Retinal pigment epithelial cell (primary cell): ENCODE data around the gene TEX261.
A peak's percentile ranks its signal among the peaks of the same experiment; 100 is the strongest.
"Not testable (repeated sequence)": the region's sequence is repeated elsewhere in the genome, so short reads cannot be mapped to it uniquely, and the experiment has no call there.

Source experiments
- DNase-seq: peaks from one replicate; pipeline ENCODE4 v3.0.0-alpha.2; 2010; ENCODE audit warnings: low read depth
- H3K4me3 ChIP-seq: 2 replicates; pipeline ENCODE4 v1.5.1; 2011; ENCODE audit warnings: mild to moderate bottlenecking, low read length, control low read depth, moderate library complexity
- TF ChIP-seq, protein P1 (sequence below): conservative IDR thresholded peaks from 2 replicates; pipeline ENCODE4 v1.5.1; 2011; ENCODE audit warnings: low read depth, low read length, control low read depth, inconsistent platforms

Gene TEX261

DNA sequence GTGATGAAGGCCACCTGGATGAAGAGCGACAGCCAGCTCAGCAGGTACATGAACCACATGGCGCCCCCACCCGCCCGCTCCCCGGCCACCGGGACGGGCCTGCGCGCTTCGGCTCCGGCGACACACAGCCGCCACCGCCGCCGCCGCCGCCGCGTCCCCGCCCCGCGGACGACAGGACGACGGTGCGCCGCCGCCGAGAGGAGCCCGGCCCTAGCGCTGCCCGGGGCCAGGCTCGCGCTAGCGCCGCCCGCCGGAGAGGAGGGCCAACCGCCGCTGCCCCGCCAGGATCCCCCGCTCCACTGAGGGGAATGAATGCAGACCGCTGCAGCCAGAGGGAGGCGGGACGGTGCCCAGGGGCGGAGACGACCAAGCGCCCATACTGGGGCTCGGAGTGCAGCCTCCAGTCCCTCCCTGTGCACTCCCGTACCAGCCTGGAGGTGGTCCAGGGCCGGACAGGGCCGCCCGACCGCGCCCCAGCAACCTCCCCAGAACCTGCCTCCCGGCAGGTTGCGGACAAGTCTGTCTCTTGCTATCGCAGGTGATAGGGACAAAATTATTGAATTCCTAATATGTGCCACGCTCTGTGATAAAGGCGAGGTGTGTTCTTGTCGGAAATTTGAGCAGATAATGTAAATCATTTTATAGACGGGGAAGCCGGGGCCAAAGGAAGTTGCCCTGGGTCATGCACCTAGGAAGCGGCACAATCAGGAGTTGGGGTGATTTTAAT is at the start of gene TEX261:
TSS of gene TEX261 (minus strand) at position 175 of the 727 bp plus-strand sequence. CDS start at position 59, 116 bp downstream.
- H3K4me3 ChIP-seq, result peak within 1 kb of the TSS; percentile 83
- TF ChIP-seq, protein P1, sequence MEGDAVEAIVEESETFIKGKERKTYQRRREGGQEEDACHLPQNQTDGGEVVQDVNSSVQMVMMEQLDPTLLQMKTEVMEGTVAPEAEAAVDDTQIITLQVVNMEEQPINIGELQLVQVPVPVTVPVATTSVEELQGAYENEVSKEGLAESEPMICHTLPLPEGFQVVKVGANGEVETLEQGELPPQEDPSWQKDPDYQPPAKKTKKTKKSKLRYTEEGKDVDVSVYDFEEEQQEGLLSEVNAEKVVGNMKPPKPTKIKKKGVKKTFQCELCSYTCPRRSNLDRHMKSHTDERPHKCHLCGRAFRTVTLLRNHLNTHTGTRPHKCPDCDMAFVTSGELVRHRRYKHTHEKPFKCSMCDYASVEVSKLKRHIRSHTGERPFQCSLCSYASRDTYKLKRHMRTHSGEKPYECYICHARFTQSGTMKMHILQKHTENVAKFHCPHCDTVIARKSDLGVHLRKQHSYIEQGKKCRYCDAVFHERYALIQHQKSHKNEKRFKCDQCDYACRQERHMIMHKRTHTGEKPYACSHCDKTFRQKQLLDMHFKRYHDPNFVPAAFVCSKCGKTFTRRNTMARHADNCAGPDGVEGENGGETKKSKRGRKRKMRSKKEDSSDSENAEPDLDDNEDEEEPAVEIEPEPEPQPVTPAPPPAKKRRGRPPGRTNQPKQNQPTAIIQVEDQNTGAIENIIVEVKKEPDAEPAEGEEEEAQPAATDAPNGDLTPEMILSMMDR, result peak; percentile 65
- peak; percentile 58 for DNase-seq

DNA sequence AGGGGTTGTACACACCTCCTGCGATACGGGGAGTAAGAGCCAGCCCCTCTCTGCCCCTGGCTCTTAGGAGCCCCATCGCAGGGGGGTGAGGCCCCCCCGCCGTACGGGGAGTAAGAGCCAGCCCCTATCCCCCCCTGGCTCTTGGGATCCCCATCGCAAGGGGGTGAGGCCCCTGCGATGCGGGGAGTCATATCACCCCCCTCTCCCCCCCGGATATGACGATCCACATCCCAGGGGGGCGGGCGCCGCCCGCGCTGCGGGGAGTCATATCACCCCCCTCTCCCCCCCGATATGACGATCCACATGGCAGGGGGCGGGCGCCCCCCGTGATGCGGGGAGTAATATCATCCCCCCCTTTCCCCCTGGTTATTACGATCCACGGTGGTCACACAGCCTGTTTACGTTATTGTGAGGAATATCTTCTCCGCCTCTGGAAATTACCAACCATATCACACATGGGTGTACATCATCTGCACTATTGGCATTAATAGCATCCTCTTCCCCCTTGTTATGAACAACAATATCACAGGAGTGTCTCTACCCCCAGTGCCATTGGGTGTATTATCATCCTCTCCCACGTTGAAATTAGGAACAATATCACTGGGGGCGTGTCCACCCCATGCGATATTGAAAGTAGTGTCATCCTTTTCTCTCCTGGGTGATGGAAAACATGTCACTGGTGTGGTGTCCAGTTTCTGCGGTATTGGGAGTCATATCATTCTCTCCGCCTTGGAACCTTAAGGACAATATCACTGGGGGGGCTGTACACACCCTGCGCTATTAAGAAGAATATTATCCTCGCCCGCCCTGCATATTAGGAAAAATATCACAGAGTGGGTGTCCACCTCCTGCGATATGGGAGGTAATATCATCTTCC is 49.1 kb upstream of the TEX261 start:
- TF ChIP-seq, protein P1, result no peak
- H3K4me3 ChIP-seq, result no peak overlapping the region
- no peak for DNase-seq

DNA sequence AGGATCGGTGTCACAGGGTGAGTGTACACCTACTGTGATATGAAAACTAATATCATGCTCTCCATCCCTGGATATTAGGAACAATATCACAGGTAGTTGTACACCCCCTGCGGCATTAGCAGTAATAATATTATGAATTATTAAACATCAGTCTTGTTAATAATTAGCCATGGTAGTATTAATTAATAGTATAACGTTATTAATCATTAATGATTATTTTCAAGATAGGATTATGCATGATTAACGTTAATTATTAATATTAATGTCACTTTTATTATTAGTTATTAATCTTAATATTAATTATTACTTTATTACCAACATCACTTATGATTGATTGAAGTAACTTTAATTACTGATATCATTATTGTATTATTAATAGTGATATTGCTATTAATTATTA is 47.6 kb upstream of the TEX261 start:
- TF ChIP-seq, protein P1, result no peak
- no peak for DNase-seq
- no peak overlapping the region for H3K4me3 ChIP-seq

GRCh38 chr2:71036296-71036695 is 41.6 kb upstream of the TEX261 start:
- not testable (repeated sequence) for DNase-seq, H3K4me3 ChIP-seq

- DNase-seq, H3K4me3 ChIP-seq: not testable (repeated sequence)
Measured at GRCh38 chr2:71023553-71024243, 29.0 kb upstream of the TEX261 start.

- H3K4me3 ChIP-seq, DNase-seq: not testable (repeated sequence)
Measured at GRCh38 chr2:71021394-71021793, 26.7 kb upstream of the TEX261 start.

DNA sequence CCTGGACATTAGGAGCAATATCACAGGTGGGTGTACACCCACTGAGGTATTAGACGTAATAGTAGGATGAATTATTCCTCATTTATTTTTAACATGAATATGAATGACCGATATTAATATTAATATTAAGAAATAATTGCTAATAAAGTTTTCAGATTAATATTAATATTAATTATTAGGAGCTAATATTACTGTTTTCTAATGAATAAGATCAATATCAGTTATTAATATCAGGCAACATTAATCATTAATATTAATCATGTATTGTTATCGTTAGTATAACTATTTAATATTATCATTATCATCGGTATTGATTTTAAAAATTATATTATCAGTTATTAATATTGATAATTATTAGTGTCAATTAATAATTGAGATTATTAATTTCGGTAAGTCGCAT is 25.3 kb upstream of the TEX261 start:
- not testable (repeated sequence) for H3K4me3 ChIP-seq

DNA sequence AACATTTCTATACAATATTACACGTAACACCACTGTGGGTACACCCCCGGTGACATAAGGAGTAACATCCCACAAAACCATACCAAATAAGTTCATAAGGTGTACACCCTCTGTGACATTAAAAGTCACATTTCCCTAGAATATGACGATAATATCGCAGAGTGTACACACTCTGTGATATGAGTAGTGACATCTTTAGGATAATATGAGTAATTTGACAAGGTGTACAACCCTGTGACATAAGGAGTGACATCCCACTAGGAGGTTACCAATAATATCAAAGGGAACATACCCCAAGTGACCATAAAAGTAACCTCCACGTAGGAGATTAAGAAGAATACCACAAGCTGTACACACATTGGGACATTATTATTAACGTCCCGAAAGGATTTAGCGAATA is 24.0 kb upstream of the TEX261 start:
- H3K4me3 ChIP-seq, result no peak overlapping the region
- TF ChIP-seq, protein P1, result no peak

More for the DNA sequence above, 25.3 kb upstream of the TEX261 start:
- DNase-seq, result not testable (repeated sequence)

DNA sequence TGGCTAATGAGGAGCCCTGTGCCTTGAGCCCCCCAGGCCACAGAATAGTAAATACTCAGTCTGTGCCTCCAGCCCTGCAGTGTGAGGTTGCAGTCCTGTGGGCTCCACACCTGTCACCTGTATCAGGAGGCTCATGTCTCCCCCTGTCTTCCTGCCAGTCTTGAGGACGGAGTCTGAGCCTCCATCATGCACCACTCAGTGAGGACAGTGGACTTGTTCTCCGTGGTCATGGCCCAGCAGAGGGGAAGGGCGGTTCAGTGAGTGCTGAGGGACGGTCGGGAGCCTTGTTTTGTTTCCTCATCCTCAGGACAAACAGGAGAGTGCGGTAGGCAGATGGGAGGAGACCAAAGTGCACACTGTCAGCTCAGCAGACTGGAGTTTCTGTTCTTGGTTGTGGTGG is 17.1 kb upstream of the TEX261 start:
- DNase-seq, H3K4me3 ChIP-seq: not testable (repeated sequence)

More for the DNA sequence above, 24.0 kb upstream of the TEX261 start:
- DNase-seq, result no peak
